Measurements from ENCODE around the gene PTPRN. TPM values are rescaled to one million over a fixed set of nuclear protein-coding genes. Genes with fewer than 3 reads are reported as not detected.

The PTPRN gene
- total and polyA plus RNA-seq, 2 experiments from 2014 or later: 5.1 to 22.1 TPM

DNA sequence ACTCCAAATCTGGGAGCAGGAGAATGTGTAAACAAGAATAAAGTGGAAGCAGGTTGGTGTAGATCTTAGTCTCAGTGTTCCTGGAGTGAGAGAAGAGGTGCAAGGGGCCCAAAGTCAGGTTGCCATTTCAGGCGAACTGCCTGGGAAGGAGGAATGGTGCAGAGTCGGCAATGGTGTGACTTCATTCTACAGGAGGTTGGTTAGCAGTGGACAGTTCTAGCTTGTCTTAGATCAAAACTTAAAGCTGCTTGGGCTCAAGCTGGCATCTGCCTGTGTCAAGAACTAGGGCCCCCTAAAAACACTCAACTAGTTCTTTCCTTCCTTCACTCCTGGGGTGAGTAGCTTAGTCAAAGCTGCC lies 60.4 kb downstream of the PTPRN start (continued):
- TF ChIP-seq, protein P1, sequence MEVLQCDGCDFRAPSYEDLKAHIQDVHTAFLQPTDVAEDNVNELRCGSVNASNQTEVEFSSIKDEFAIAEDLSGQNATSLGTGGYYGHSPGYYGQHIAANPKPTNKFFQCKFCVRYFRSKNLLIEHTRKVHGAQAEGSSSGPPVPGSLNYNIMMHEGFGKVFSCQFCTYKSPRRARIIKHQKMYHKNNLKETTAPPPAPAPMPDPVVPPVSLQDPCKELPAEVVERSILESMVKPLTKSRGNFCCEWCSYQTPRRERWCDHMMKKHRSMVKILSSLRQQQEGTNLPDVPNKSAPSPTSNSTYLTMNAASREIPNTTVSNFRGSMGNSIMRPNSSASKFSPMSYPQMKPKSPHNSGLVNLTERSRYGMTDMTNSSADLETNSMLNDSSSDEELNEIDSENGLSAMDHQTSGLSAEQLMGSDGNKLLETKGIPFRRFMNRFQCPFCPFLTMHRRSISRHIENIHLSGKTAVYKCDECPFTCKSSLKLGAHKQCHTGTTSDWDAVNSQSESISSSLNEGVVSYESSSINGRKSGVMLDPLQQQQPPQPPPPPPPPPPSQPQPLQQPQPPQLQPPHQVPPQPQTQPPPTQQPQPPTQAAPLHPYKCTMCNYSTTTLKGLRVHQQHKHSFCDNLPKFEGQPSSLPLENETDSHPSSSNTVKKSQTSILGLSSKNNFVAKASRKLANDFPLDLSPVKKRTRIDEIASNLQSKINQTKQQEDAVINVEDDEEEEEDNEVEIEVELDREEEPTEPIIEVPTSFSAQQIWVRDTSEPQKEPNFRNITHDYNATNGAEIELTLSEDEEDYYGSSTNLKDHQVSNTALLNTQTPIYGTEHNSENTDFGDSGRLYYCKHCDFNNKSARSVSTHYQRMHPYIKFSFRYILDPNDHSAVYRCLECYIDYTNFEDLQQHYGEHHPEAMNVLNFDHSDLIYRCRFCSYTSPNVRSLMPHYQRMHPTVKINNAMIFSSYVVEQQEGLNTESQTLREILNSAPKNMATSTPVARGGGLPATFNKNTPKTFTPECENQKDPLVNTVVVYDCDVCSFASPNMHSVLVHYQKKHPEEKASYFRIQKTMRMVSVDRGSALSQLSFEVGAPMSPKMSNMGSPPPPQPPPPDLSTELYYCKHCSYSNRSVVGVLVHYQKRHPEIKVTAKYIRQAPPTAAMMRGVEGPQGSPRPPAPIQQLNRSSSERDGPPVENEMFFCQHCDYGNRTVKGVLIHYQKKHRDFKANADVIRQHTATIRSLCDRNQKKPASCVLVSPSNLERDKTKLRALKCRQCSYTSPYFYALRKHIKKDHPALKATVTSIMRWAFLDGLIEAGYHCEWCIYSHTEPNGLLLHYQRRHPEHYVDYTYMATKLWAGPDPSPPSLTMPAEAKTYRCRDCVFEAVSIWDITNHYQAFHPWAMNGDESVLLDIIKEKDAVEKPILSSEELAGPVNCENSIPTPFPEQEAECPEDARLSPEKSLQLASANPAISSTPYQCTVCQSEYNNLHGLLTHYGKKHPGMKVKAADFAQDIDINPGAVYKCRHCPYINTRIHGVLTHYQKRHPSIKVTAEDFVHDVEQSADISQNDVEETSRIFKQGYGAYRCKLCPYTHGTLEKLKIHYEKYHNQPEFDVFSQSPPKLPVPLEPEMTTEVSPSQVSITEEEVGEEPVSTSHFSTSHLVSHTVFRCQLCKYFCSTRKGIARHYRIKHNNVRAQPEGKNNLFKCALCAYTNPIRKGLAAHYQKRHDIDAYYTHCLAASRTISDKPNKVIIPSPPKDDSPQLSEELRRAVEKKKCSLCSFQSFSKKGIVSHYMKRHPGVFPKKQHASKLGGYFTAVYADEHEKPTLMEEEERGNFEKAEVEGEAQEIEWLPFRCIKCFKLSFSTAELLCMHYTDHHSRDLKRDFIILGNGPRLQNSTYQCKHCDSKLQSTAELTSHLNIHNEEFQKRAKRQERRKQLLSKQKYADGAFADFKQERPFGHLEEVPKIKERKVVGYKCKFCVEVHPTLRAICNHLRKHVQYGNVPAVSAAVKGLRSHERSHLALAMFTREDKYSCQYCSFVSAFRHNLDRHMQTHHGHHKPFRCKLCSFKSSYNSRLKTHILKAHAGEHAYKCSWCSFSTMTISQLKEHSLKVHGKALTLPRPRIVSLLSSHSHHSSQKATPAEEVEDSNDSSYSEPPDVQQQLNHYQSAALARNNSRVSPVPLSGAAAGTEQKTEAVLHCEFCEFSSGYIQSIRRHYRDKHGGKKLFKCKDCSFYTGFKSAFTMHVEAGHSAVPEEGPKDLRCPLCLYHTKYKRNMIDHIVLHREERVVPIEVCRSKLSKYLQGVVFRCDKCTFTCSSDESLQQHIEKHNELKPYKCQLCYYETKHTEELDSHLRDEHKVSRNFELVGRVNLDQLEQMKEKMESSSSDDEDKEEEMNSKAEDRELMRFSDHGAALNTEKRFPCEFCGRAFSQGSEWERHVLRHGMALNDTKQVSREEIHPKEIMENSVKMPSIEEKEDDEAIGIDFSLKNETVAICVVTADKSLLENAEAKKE (CRISPR knock-in tag; IDR thresholded peaks at IDR 0.05): no peak
- TF ChIP-seq, protein P2, sequence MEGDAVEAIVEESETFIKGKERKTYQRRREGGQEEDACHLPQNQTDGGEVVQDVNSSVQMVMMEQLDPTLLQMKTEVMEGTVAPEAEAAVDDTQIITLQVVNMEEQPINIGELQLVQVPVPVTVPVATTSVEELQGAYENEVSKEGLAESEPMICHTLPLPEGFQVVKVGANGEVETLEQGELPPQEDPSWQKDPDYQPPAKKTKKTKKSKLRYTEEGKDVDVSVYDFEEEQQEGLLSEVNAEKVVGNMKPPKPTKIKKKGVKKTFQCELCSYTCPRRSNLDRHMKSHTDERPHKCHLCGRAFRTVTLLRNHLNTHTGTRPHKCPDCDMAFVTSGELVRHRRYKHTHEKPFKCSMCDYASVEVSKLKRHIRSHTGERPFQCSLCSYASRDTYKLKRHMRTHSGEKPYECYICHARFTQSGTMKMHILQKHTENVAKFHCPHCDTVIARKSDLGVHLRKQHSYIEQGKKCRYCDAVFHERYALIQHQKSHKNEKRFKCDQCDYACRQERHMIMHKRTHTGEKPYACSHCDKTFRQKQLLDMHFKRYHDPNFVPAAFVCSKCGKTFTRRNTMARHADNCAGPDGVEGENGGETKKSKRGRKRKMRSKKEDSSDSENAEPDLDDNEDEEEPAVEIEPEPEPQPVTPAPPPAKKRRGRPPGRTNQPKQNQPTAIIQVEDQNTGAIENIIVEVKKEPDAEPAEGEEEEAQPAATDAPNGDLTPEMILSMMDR (conservative IDR thresholded peaks at IDR 0.05; ENCODE audit: low read depth in 2 of 2): no peak
- TF ChIP-seq EZH2phosphoT487 (IDR thresholded peaks at IDR 0.05; ENCODE audit: unreplicated experiment): no peak
- TF ChIP-seq POLR2AphosphoS5 (IDR thresholded peaks at IDR 0.05; ENCODE audit: low read depth): no peak
- TF ChIP-seq, protein P3, sequence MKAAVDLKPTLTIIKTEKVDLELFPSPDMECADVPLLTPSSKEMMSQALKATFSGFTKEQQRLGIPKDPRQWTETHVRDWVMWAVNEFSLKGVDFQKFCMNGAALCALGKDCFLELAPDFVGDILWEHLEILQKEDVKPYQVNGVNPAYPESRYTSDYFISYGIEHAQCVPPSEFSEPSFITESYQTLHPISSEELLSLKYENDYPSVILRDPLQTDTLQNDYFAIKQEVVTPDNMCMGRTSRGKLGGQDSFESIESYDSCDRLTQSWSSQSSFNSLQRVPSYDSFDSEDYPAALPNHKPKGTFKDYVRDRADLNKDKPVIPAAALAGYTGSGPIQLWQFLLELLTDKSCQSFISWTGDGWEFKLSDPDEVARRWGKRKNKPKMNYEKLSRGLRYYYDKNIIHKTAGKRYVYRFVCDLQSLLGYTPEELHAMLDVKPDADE (IDR thresholded peaks at IDR 0.05): no peak

Data from GM23338 (cell line).